Glomerular visceral epithelial cell (primary cell): ENCODE data around the gene ANKRD11.

Source experiments
- DNase-seq: peaks from one replicate; pipeline ENCODE4 v3.0.0-alpha.2; 2016; ENCODE audit errors: extremely low spot score

Gene ANKRD11

DNA sequence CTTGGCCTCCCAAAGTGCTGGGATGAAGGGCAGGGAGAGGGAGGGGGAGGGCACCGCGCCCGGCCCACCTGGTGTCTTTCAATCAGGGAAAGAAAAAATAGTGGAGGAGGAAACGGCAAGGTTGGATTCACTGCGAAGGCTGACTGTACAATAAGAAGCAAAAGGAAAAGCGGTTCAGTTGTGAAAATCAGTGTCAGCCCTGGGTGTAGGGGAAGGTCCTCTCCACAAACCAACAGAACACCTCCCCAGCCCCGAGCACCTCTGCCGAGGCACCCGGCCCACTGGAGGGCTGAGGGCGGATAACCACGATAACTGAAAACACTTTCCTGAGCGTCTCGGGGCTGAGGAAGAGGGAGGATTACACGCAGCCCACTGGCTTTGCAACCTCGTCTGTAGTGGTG, 16.4 kb upstream of the ANKRD11 start:
- no peak for DNase-seq

DNA sequence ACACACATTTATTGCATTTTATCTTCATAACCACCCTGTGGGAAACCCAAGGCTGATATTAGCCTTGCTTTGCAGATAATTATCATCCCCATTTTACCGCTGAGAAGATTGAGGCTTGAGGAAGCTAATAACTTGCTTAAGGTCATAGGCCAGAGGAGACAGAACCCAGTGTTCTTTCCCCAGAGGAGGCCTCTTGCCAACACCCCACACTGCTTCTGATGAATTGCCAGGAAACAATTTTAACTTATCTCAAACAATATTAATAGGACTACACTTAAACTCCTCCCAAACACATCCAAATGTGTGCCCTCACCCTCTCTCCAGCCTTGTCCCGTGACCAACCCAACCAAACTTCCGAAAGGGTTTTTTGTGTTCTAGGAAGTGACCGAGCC, 15.7 kb upstream of the ANKRD11 start:
- DNase-seq, result no peak

- peak; percentile 80 for DNase-seq
Measured at GRCh38 chr16:89505204-89506112, 15.1 kb upstream of the ANKRD11 start.

- DNase-seq, result no peak
Measured at GRCh38 chr16:89504091-89504490, 13.7 kb upstream of the ANKRD11 start.

- peak; percentile 46 for DNase-seq
Measured at GRCh38 chr16:89502081-89502843, 11.9 kb upstream of the ANKRD11 start.

DNA sequence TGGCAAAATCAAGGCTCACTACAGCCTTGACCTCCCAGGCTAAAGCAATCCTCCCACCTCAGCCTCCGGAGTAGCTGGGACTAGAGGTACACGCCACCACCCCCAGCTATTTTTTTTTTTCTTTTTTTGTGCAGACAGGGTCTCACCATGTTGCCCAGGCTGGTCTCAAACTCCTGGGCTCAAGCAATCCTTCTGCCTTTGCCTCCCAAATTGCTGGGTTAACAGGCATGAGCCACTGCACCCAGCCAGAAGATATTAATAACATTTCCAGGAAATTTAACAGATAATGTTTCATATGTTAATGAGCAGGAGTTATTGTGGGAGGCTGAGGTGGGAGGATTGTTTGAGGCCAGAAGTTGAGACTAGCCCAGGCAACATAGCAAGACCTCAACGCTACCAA, 9.4 kb upstream of the ANKRD11 start:
- no peak for DNase-seq

DNA sequence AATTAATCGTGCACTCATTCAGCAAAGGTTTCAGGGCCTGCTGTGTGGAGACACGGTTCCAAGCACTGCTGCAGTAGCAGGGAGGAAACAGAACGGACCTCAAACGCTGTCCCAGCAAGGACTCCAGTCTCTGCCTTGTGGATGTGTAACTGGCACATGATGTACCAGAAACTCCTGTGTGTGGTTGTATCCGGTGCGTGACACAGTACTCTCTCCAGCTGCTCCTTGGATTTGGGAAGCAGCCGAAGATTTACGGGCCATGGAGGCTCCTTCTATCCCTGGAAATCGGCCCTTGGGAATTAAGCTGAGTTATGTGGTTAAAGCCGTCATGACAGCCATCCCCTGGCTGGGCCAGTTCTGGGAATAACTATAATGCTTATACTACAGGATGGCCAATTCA, 8.5 kb upstream of the ANKRD11 start:
- DNase-seq, result no peak

GRCh38 chr16:89495121-89495520, 4.8 kb upstream of the ANKRD11 start:
- DNase-seq, result peak; percentile 63

DNA sequence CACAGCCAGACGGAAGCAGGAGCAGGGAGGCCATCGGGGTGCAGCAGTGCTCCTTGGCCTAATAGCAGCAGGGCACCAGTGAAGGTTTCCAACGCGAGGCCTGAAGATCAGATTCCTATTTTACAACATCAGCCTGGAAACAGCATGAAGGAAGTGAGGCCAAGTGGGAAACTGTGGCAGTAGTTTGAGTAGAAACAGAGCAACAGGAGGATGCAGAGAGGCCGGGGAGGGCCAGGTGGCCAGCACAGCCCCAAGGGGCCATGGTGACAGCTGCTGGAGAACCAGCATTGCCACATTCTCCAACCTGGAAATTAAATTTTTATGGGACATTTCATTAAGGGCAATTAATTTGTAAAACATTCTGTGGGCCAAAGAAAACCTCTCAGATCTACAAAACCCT, 3.4 kb upstream of the ANKRD11 start:
- DNase-seq, result no peak

DNA sequence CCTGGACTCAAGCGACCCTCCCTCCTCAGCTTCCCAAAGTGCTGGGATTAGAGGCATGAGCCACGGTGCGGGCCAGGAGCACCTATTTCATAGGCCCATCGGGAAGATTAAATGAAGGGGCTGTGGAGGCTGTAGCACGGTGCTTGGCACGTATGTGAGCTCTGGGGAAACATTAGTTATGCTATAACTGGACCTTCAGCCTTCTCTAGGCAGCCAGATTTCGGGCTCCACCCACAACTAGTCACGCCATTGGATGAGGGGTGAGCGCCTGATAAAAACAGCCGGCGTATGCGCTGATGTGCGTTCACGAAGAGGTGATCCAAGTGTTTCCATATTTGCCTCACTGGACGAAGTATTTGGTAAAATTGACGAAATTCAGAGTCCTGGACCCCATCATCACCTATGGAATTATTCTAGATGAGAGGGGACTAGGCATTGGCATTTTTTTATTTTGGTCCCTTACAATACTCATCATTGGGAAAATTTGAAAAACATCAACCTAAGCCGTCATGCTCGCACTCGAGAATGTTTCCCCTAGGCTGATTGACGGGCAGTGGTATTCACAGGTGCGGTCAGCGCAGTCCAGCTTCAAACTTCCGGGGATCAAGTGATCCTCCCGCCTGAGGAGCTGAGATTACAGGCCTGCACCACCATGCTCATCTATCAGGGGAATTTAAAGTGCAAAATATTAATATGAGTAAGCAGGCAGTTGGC, 1.8 kb upstream of the ANKRD11 start:
- DNase-seq, result no peak

DNA sequence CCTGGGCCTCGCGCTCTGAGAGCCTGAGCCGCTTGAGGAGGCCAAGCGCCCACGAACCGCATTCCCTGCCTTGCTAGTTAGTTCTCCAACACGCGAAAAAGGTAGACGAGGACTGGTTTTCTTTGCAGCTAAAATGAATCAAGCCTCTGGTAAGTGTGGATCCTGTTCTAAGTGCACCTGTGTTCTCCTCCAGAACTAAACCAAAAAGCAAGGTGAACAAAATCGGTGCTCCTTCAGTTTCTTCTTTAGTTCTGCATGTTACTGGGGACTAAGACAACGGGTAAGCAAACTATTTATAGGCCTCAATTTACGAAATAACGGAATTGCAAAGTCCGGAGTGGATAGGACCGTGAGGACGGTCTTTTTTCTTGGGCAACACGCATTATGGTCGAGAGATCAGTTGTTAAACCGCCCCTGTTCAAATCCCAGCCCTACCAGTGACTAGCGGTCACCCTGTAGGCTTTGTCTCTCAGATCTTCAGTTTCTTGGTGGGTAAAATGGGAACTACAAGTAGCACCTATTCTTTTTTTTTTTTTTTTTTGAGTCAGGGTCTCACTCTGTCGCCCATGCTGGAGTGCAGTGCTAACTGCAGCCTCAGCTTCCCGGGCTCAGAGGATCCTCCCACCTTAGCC, 993 bp upstream of the ANKRD11 start:
- DNase-seq, result no peak

GRCh38 chr16:89489898-89490438, 393 bp downstream of the ANKRD11 start:
- no peak for DNase-seq

DNA sequence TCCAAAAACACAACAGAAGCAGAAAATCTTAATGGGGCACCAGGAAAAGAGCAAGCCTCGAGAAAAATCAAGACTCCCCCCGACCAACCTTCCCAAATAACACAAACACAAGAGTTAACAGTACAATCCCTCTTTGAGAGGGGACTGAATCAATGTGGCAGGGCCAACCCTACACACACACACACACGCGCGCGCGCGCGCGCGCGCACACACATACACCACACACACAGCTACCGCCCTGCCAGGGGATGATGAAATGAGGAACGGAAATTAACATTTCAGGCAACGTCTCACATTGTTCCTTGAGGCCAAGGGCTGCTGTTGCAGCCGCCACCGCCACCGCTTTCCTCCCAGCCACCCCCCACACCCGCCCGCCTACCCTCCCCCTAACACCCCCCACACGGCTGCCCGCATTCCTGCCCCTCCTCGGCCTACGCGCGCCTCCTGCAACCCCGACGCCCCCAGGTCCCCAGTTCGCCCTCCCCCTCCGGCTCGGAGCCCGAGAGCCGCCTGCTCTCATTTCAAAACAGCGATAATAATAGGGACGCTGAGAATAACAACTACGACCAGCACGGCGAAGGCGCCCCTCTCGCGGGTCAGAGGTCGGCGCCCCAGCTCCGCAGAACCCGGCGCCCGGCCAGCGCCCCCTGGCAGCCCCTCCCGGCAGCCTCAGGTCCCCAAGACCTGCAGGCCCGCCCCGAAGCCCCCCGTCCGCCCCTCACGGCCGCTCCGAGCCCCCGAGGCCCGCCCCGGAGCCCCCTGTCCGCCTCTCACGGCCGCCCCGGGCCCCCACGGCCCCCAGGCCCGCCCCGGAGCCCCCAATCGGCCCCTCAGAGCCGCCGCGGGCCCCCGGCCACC, 1.1 kb downstream of the ANKRD11 start:
- peak; percentile 90 for DNase-seq

GRCh38 chr16:89485701-89486246, 4.6 kb downstream of the ANKRD11 start:
- no peak for DNase-seq

DNA sequence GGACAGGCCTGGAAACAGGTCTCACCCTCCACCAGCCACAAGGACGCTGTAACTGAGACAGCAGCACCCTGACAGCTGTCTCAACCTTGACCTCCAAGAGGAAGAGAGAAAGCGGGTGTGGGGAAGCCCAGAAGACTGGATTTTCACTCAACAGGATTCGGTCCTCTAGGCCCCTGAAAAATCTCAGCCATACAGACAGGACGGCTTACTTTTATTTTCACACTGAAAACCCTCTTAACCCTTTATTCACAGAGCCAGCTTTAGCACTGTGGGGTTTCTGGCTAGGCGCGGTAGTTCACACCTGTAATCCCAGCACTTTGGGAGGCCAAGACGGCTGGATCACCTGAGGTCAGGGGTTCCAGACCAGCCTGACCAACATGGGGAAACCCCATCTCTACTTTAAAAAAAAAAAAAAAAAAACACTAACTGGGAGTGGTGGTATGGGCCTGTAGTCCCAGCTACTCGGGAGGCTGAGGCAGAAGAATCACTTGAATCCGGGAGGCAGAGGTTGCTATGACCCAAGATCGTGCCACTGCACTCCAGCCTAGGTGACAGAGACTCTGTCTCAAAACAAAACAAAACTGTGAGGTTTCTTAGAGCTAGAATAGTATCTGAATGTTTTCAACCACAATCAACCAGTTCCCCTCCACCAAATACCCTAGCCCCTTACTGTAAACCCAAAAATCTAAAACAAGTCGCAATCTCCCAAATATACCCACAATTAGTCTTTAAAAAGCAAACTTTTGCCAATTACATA, 5.3 kb downstream of the ANKRD11 start:
- DNase-seq, result no peak

DNA sequence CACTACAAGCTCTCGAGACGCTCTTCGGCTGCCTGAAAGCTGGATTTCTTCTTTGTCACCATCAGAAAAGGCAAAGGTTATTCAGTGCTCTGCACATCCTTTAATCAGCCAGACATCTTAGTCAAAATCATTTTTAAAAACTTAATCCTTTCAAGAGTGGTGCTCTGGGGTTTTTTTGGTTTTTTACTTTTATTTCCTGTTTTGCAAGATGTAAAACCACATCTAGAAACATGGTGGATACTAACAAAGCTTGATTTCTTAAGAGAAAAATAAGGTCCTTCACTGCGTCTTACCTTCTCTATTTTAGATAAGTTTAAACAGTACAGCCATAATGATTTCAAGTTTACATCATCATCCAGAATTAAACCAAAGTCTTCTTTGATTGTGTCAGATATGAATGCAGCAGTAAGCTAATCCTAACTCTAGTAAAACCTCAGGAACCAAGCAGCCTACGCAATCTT, 6.3 kb downstream of the ANKRD11 start:
- DNase-seq, result no peak

DNA sequence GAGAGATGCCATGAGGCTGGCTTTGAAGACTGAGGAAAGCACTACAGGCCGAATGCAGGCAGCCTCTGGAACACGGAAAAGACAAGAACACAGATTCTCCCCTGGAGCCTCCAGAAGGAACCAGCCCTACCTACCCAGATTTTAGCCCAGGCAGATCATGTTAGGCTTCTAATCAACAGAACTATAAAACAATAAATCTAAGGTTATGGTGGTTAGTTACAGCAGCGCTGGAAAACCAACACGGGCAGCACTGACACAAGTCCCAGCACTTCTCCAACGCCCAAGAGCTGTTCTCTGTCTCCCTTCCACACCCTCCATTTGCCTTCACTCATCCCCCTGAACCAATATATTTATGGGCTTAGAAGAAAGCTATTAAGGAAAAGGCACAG, 7.5 kb downstream of the ANKRD11 start:
- no peak for DNase-seq

DNA sequence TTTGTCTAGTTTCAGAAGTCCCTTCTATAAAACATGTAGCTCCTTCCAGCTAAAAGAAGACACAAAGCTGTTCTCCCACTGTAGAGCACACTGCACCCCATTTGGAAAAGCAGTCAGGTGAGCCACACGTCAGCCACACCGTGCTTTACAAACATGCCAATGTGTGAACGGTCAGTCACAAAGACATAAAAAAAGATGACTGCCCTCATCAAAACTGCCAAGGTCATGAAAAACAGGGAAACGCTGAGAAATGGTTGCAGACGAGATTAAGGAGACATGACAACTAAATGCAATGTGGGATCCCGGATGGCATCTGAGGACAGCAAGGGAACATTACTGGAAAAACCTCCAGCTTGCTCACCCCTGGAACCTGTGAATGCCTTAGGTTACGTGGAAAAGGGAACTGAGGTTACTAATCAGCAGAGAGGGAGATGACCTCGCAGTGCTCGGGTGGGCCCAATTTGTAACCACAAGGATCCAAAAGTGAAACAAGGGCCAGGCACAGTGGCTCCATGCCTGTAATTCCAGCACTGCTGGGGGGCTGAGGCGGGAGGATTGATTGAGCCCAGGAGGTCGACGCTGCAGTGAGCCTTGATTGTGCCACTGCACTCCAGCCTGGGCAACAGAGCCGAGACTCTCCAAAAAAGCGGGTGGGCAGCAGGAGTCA, 8.1 kb downstream of the ANKRD11 start:
- peak; percentile 30 for DNase-seq

- DNase-seq, result no peak
Measured at GRCh38 chr16:89481356-89481955, 8.9 kb downstream of the ANKRD11 start.
